GM18867 (cell line): ENCODE measurements around the gene NAA80.
"Not testable (repeated sequence)": the region's sequence is repeated elsewhere in the genome, so short reads cannot be mapped to it uniquely, and the experiment has no call there.

Source experiments
- ATAC-seq: cut with Tn5 transposase; IDR thresholded peaks from one replicate; pipeline ENCODE4 v1.9.1; 2021; ENCODE audit warnings: mild to moderate bottlenecking, moderate library complexity; ENCODE audit not compliant: unreplicated experiment

The NAA80 gene

DNA sequence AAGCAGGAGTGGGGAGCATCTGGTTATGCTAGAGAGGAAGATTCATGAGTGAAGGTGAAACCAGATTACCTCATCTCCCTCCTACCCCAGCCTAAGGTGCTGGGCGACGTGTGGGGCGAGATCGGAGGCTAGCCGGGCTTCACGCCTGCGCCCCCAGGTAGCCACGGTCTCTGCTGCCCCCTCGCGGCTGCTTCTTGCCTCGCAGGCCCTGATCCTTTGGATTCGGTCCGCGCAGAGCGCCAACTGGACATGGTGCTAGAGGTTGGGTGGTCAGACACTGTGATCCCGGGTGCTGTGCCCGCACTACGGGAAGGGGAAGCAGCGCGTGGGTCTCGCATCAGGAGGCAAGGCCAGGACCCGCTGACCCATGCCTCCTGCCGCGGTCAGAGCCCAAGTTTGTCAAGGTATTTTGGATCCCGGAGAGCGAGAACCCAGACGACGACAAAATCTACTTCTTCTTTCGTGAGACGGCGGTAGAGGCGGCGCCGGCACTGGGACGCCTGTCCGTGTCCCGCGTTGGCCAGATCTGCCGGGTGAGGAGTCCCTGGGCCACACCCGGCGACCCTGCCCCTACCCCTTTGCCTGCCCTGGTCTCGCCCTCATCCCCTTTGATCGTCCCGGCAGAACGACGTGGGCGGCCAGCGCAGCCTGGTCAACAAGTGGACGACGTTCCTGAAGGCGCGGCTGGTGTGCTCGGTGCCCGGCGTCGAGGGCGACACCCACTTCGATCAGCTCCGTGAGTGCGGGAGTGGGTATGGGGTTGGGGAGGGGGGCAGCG is 26.1 kb downstream of the NAA80 start:
- ATAC-seq: no peak

DNA sequence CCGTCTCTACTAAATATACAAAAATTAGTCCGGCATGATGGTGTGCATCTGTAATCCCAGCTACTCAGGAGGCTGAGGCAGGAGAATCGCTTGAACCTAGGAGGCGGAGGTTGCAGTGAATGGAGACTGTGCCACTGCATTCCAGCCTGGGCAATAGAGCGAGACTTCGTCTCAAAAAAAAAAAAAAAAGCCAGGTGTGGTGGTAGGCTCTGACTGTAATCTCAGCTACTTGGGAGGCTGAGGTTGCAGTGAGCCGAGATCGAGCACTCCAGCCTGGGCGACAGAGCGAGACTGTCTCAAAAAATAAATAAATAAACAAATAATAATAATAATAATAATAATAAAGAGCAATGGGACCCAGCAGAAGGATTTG is 26.7 kb downstream of the NAA80 start:
- not testable (repeated sequence) for ATAC-seq

DNA sequence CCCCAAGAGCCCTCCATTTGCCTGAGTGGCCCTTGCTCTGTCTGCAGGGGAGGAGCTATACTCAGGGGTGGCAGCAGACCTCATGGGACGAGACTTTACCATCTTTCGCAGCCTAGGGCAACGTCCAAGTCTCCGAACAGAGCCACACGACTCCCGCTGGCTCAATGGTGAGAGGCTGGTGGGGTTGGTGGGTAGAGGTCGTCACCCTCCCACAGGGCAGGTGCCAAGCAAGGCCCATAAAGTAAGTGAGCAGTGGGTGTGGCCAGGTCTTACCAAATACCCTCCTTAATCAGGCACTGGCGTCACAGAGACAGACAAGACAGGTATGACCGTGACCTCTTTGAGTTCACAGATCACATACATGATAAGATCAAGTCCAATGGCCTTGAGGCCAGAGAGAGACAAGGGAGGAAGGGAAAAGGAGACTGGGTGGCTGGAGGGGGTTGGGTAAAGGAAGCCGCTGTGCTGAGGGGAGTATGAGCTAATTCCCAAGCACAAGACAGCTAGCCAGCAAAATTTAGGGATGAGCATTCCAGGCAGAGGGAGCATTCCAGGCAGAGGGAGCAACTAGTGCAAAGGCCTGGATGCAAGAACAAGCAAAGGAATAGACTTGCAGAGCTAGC is 27.8 kb downstream of the NAA80 start:
- no peak for ATAC-seq

DNA sequence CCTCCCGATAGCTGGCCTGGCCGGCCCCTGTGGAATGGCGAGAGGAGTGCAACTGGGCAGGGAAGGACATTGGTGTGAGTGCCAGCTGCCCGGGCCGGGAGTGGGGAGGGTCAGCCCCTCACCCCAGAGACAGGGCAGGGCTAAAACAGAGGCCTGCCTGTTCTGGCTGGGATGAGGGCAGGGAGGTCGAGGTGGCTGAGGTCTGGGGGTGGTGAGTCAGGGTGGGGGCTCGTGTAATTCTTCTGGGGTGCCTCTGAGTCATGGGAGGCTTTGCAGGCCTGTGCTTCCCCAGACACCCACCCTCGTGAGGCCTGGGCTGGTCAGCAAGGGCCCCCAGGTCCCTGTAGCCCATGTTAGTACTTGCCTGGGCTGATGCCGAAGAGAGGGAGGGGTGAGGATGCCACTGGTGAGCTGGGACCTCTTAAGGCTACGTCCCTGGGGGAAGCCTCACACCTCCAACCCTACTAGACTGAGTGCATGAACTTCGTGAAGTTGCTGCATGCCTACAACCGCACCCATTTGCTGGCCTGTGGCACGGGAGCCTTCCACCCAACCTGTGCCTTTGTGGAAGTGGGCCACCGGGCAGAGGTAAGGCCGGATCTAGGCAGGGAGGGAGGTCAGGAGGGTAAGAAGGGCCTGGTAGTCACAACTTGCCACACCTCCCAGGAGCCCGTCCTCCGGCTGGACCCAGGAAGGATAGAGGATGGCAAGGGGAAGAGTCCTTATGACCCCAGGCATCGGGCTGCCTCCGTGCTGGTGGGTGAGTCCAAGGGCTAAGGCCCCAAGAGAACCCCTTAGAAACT is 28.6 kb downstream of the NAA80 start:
- ATAC-seq: no peak

DNA sequence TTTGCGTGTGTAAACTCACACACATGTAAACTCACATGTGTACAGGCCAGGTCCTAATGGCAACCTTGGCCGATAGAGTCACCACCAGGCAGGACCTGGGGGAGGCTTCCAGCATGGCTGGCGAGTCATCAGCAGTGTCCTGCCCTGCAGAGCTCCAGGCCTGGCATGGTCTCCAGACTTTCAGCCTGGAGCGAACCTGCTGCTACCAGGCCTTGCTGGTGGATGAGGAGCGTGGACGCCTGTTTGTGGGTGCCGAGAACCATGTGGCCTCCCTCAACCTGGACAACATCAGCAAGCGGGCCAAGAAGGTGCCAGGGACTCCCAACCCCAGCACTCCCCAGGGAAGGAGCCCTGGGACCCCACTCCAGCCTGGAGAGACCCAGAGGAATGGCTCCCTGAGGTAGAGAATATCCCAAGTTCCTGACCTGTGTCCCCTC is 29.2 kb downstream of the NAA80 start:
- no peak for ATAC-seq

DNA sequence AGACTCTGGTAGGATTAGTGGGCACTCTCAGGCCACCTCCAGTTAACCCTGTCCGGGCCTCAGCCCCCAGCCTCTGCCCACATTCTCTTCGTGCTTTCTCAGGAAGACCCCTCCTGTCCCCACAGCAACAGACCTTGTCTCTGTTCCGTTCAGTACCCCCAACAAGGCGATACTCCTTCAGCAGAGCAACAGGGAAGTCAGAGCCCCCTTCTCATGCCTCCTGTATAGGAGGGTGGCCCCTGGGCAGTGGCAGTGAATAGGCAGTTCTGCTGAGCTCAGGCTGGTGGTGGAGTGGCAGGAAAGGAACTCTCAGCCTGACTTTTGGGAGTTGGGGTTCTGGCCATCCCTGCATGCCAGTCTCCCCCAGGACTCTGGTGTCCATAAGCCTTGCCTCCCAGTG is 29.7 kb downstream of the NAA80 start:
- ATAC-seq: no peak

DNA sequence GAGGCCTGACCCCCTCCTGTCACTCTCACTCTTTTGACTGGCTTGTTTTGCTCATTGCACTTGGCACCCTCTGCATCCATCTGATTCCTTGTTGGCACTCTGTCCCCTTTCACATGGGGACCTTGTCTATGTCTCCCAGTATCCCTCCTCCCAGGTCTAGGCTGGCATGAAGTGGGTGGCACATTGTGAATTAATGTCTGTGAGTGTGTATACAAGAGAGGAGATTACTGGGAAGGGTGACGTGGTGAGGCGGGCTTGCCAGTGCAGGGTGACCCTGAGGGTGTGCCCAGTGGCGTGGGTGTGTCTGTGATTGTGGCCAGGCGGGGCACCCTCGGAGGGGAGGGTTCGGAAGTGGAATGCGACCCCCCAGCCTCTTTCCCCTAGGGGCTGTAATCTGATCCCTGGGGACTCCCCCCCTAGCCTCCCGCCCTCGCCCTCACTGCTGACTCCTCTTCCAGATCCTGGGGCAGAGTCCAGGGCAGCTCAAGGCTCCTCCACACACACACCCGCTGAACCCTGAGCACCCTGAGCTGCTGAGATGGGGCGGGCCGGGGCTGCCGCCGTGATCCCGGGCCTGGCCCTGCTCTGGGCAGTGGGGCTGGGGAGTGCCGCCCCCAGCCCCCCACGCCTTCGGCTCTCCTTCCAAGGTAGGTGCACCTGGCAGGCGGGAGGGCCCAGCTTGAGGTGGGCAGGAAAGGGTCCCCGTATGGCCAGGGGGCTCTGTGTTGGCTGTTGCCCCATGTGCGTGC is 30.3 kb downstream of the NAA80 start, which contains the start of gene SEMA3B:
Gene SEMA3B (plus strand): TSS at position 445 of the 749 bp plus-strand sequence. CDS start 94 bp downstream, at position 539.
- no peak for ATAC-seq

DNA sequence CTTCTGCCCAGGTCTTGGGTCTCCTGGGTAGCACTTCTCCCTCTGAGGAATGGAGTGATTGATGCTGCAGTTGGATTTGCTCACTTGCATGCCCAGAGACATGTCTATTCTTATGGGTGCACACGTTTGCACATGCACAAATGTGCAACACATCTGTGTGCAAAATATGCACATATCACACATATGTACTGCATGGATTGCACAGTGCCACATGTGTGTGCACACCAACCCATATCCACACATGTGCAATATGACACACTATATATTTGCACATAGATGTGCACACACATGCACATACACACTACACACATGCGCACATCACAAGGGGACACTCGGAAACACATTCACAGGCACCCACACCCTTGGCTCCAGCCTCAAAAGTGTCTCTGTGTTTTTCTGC is 30.9 kb downstream of the NAA80 start:
- no peak for ATAC-seq

DNA sequence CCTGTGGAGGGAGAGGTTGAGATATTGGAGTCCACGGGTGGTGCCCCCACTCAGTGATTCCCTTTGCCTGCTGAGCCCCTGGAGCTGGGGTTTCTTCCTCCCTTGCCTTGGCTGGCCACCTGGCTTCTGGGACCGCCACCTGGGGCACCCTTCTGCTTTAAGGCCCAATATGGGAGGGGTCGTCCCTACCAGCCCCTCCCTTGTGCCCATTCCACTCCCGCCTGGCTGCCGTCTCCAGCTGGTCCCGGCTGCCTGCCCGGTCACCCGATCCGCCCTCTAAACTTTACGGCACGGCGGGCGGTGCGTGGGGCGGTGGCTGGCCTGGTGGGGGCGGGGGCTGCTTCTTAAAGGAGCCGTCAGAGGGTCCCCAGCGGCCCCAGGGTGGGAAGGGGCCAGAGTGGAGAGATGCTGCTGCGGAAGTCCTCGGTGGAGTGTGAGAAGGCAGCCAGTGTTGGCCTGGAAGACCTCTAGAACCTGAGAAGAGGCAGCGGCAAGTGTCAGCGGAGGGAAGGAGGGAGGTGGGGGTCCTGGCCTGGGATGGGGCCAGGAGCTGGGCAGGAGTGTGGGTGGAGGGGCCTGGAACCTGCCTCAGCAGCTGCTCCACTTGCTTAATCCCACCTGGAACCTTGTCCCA is 31.8 kb downstream of the NAA80 start:
- no peak for ATAC-seq

DNA sequence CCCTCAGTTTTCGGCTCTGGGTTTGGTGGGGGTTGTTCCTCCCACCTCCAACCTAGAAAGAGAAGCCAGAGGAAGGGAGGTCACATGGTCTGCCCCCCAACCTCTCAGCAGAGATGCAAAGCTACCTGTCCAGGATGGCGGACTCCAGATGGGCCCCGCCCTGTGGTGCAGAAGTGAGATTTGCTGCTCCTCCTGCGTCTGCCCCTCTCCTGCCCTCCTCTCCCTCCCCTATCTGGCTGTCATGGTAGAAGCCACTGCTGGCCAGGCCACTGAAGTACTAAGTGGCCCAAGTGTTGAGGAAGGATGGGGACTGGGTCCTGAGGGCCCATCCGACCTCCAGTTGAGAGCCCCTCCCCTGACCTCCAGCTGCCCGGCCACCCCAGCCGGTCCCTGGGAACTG is 32.4 kb downstream of the NAA80 start:
- ATAC-seq: no peak

DNA sequence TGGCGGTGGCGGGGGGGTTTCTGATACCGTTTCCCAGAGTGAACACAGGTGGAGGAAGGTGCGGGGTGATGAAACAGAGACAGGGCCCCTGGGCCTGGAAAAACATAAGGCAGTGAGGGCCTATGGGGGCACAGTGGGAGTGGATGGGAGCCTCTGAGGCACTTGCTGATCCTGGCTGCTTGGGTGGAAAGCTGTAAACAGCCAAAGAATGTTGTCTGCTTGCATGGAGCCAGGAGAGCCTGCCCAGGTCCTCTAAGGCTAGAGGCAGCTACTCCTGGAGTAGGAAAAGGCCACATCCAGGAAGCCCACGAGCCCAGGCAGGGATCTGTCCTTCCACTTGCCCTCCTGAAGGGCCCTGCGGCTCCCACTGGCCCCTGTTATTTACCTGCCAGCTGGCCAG is 33.2 kb downstream of the NAA80 start:
- ATAC-seq: no peak

DNA sequence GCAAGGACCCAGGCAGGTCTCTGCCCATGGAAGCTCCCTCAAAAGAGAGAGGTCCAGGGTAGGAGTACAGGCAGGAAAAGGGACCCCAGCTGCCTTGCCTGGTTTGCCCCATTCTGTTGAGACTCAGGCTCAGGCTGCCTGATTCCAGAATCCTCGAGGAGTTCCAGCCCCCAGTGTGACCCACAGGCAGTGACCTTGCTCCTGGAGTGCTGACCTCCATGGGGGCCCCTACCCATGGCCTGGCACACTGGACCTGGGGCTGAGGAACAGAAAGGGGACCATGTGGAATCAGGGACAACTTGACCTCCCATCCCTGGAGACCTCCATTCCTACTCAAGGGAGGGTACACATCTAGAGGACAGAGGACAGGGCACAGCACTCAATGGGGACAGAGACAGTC is 33.6 kb downstream of the NAA80 start:
- no peak for ATAC-seq

DNA sequence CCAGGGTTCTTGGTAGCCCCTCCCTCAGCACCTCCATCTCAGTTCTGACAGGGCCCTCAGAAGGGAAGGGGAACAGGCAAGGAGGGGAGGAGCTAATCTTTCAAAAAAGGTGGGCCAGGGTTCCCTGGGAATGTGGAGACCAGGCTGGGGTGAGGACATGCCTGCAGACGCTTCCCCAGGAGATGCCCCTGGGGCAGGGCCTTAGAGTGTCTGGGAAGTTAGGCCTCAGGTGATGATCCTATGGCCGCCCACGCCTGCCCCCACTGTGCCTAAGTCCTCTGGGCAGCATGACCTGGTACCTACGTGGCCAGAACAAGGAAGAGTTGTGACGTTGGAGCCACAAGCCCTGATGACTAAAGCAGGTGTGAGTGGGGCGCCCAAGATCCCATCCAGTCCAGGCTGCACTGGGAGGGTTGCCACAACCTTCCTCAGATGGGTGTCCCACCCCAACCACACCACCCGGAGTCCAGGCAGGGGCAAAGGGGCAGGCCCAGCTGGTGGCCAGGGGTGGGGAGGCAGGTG is 34.2 kb downstream of the NAA80 start:
- no peak for ATAC-seq

DNA sequence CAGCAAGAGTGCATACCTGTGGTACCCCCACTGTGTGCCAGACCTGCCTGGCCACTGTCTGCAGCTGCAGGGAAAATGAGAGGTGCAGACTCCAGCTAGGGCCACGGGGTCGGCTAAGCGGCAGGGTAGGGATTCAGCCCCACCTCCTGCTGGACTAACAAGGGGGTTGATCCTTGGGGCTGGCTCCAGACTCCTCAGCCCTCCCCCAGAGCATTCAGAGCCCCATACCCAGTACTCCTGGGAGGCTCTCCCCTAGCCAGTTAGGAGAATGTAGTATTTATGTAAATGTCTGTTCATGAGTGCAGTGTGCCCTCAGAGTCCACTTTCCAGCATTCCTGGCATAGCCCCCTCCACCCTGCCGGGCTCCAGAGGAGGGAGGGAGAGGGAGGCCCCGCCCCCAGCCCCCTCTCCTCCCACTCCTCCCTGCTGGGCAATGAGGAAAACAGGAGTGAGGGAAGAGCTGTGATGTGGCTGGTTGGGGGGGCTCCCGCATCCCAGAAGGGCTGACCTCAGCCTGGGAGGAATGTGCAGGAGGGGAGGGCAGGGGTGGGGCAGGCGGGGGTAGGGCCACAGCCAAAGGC is 34.7 kb downstream of the NAA80 start:
- ATAC-seq: no peak

DNA sequence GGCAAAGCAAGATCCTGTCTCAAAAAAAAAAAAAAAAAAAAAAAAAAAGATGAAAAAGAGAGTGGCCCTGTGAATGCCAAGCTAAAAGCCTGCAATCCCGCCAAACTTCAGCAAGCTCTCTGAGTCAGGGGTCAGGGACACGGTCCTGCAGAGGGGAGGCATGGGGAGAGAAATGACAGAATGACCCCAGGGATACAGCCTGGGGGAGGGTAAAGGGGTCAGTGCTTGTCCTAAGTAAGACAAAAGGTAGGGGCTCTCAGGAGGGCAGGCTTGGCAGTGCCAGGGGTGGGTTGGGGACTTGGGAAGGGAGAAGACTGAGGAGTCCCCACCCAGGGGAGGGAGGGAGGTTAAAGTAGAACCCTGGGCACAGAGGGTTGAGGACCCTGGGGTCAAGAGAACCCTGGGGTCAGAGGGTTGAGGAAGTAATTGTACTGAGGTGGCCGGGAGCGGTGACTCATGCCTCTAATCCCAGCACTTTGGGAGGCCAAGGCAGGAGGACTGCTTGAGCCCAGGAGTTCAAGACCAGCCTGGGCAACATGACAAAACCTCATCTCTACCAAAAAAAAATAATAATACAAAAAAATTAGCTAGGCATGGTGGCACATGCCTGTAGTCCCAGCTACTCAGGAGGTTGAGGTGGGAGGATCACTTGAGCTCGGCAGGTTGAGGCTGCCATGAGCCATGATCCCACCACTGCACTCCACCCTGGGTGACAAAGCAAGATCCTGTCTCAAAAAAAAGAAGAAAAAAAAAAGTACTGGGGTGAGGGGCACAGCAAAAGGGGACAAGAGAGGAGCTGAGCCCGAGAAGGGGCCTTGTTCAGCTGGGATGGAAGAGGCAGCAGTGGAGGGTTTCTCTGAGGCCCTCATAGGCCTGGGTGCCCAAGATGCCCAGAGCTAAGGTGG is 35.5 kb downstream of the NAA80 start:
- no peak for ATAC-seq

DNA sequence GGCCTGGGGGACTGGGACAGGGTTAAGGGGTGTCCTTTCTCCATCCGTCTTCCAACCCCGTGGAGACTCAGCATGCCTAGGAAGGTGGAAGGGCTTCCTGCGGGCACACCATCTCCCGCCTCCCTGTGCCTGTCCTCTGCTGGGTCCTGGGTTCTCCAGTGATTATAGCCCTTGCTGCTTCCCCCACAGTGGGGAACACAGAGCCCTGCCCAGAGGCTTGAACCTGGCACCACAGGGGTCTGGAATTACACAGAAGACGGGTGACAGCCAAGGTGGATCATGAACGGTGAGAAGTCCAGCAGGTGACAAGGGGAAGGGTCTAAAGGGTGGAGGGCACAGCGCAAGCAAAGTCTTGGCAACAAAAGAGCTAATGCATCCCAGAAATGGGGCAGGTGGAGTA is 36.4 kb downstream of the NAA80 start:
- no peak for ATAC-seq

DNA sequence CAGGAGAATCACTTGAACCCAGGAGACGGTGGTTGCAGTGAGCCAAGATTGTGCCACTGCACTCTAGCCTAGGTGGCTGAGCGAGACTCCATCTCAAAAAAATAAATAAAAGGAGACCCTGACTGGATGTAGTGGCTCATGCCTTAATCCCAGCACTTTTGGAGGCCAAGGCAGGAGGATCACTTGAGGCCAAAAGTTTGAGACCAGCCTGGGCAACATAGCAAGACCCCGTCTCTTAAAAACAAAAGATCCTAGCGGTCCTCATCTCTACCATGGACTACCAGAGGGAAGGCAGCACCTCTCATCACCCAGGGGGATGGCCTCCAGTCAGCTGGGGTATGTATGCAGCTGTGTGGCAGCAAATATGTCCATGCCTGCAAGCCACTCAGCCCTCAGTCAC is 37.0 kb downstream of the NAA80 start:
- ATAC-seq: not testable (repeated sequence)

DNA sequence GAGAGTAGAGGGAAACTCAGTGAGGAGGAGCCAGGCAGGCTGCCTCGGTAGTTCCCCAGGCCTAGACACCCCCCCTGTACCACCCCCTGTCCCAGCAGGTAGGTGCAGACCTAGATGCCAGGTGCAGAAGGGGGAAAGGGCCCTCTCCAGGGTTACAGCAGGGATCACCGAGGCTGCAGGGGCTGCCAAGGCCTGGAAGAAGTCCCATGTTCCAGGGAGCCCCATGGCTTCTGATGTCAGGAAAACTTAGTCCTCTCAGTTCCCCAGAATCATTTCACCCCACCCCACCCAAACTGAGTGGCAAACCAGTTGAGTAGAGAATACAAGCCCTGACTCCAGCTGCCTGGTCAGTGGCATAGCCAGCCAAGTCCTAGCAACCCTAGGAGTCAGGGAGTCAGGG is 37.7 kb downstream of the NAA80 start:
- no peak for ATAC-seq

DNA sequence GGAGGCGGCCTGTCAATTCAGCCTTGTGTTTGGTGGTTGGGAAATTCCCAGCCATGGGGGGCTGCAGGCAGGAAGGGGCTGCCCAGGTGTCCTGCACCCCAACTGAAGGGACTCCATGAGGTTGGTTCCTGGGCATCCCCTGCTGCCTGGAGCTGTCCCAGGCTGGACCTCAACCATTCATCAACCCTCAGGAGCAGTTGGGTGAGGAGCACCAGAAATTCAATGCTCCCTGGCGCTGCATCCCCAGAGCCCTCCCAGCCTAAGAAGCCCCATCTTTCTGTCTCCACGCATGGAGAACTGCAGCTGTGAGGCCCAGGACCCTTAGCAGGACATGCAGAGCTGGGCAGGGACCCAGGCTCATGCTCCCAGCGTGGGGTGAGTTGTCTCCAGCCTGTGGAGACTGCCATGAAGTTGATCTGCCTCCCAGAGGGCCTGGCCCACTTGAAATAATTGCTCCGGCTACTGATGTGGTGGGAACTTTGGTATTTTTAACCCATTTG is 38.2 kb downstream of the NAA80 start:
- ATAC-seq: no peak
